GM21528 (cell line): ENCODE results near the gene EVI2A.
"Not testable (repeated sequence)": the region's sequence is repeated elsewhere in the genome, so short reads cannot be mapped to it uniquely, and the experiment has no call there.

ENCODE experiments used
- ATAC-seq: cut with Tn5 transposase; IDR thresholded peaks from one replicate; pipeline ENCODE4 v1.9.1; 2021; ENCODE audit warnings: mild to moderate bottlenecking, moderate library complexity; ENCODE audit not compliant: unreplicated experiment, low FRiP score

EVI2A gene

DNA sequence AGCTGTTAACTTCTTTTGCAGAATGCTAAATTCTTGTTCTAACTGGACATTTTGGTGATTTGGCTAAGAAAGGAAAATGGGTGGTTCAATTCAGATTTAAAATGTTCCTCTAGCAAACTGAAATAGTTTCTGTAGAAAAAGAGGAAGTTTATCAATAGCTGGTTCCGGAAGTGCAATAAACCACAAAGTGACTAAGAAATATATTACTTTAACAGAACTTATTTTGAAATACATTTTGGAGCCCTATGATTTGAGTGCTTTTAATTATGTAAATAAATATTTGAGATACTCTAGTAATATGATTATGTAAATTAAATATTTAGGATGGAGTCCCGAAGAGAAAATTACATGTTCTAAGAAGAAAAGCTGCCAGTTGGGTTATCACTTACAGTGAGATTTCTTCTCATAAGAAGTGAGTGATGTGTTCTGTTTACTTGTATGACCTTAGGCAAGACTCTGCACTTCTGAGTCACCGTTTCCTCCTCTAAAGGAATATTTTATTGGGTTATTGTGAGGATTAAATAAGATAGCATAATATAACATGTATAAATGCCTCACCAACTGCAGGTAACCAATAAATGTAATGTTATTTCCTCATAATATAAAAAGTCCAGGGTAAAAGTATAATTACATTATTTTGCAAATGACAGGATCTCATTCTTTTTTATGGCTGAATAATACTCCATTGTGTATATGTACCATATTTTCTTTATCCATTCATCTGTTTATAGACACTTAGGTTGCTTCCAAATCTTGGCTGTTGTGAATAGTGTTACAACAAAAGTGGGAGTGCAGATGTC lies 7.2 kb downstream of the EVI2A start, which contains the start of gene EVI2B:
EVI2B (minus strand) TSS at position 73 of the 800 bp plus-strand sequence. CDS start 8,445 bp downstream, outside the sequence.
- no peak for ATAC-seq

DNA sequence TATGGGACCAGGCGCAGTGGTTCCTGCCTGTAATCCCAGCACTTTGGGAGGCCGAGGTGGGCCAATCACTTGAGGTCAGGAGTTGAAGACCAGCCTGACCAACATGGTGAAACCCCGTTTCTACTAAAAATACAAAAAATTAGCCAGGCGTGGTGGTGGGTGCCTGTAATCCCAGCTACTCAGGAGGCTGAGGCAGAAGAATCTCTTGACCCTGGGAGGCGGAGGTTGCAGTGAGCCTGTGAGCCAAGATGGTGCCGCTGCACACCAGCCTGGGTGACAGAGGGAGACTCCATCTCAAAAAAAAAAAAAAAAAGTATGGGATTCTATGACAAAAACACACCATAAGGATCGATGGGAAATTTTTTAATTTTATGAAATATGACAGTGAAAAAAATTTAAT lies 9.2 kb downstream of the EVI2A start:
- not testable (repeated sequence) for ATAC-seq

DNA sequence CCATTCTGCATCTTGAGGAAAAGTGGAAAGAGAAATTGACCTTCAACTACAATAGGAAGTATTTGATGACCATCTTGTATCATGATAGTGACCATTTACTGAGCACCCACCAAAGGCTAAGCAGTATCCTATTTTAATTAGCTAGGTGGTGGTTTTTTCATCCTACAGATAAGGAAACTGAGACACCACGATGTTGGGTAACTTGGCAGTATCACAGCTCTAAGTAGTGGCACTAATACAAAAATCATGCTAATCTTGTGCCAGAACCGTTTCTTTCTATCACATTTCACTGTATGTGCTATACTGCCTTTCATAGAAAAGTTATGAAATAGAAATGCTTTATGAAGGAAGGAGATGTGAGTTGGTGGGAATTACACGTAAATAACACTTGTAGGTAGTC lies 9.9 kb downstream of the EVI2A start:
- ATAC-seq = no peak

DNA sequence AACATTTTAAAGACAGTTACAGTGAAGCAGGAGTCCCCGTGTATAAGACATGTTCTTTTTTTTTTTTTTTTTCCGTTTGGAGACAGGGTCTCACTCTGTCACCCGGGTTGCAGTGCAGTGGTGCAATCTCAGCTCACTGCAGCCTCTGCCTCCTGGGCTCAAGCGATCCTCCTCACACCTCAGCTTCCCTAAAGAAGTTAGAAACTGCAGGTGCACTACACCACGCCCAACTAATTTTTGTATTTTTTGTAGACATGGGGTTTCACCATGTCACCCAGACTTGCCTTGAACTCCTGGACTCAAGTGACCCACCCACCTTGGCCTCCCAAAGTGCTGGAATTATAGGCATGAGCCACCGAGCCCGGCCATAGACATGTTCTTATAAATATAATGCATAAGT lies 10.5 kb downstream of the EVI2A start:
- ATAC-seq = no peak

DNA sequence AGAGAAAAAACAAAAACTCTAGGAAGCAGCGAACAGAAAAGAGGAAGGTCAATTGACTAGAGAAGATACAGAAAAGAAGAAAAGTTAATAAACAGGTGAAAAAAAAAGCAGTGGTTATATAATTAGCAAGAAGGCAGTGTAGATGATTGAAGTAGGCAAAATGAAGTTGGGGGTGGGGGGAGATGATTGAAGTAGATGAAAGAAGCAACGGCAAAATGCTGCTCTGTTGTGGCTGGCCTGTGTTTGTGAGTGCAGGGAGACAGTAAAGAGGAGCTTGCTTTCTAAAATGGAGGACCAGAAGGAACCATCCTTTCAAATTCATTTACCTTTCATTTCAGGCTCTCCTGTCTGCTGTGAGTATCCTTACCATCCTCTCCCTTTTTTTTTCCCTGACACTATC lies 11.2 kb downstream of the EVI2A start:
- ATAC-seq = no peak

DNA sequence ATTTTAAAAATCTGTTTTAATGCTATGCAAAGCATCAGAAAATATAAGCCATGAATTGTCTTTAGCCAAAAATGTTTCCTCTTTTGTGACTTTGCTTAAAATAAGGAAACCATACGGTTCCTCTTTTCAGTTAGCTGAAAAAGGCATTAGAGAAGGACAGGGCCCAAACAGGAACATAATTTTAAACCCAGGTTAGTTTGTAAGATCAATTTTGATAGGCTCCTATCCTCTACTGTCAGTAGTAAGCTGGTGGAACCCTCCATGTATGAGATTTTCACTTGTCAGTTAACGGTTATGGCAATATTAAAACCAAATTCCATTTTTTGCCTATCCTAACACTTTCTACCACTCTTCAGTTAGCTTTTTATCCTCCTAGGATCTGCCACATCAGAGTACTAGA lies 11.9 kb downstream of the EVI2A start:
- ATAC-seq = no peak

DNA sequence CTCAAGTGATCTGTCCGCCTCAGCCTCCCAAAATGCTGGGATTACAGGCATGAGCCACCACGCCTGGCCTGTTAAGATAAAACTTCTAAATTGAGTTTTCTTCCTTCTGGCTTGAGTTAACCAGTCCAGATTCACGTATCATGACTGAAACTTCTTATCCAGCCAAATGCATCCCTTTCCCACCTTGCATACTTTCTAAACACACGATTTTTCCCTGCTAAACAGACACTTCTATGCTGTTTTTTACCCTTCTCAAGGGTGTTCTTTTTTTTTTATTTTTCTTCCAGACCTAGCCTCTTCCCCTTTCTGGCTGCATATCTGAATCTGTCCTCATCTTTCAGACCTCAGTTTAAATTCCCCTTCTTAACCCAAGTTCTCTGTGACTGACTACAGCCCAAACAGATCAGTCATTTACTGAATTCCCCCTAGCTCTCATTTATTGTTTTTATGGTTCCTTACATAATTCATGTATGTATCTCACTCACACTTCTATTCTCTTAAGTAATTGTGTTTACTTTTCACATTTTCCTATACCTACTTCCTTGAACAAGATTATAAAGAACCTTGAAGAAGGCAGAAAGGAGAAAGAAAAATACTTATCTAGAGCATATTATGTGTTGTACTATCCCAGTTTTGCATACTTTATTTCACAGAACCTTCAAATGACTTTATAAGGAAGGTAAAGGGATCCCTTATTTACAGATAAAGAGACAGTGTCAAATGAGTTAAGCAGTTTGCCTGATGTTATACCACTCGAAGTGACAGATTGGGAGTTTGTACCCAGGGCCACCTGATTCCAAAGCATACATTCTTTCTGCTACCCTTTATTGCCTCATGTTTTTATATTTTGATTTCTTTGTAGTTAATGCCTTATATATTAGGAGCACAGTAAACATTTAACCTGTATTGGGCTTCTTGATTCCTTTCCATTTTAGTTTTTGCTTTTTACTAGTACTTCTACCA lies 12.8 kb downstream of the EVI2A start:
- no peak for ATAC-seq

DNA sequence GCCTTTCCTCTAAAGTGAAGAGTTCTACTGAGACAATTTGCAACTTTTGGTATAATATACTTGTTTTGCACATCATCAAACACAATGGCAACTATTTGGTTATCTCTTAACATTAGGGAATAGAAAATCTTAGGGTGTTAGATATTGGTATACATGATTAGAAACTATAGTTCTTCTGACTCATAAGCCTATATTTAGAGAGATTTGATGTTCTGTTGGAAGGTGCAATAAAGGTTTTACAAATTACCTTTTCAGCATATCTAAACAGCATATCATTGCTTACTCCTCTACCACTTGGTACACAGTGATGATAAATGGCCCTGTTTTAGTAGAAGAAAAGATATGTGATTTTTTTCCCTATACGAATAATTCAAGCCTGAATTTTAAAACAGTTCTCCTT lies 13.8 kb downstream of the EVI2A start:
- no peak for ATAC-seq

DNA sequence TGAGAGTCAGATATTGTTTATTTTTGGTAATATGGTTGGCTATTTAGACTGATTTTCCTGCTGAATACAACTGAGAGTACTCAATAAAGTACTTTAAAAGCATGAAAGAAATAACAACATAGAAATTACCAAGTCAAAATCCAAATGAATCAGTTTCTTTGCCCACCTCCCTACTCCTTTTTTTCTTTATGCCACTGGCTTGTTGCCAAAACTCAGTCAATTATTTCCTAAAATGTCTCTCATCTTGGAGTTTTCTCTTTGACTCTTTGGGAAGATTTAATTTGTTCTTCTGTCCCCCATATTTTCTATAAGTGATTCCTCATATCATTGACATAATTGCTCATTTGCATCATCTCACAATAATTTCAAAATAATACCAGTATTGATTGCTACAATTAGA lies 21.8 kb downstream of the EVI2A start:
- ATAC-seq = no peak

DNA sequence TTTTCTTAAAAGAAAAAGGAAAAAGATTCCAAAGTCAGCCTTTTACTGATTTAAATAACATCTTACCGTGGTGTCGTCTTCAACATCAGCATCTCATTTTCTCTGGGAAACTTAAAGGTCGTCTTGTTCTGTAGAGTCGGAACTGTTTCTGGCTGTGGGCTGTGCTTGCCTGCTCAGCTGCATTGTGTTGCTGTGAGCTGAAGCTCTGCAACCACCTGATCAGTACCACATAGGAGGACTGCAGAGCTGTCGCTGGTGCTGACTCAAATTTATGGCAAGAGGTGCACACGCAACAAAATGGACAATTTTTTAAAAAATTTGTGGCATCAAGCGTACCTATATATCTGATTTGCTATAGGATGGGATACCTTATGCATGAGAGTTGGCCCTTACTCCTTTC lies 24.3 kb downstream of the EVI2A start, which contains the start of gene OMG:
OMG (minus strand) TSS at position 150 of the 400 bp plus-strand sequence. CDS start 908 bp downstream, outside the sequence.
- no peak for ATAC-seq

DNA sequence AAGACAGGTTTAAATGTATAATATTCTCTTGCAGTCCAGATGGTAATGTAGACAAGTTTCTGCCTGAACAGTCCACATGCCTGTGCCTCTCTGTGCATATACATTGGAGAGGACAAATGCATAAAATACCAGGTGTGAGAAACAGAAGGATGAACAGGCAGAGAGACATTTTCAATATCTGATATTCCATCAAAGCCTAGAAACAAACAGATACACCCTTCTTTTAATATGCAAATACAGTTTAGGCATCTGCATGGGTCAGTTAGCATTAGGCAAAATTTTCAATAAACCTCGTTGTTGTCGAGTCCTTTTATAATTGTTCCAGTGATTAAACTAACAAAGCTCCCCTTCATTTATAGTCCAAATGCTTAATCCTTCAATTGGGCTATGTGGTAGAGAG lies 25.3 kb downstream of the EVI2A start:
- no peak for ATAC-seq

DNA sequence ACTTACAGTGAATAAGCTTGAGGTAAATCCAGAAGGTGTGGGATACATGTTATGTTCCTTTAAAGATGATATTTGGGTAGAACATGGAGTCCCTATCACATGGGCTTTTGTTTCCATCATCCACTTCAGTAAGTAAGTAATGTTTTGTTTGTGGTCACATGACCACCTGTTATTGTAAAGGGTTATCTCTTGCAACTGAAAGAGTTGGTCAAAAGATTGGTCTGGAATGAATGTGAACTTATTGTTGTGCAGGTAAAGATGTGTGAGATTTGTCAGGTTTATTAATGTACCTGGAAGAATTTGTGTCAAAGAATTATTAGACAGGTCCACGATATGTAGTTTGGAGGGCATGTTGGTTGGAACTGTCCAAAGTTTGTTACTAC lies 25.9 kb downstream of the EVI2A start:
- ATAC-seq = no peak

DNA sequence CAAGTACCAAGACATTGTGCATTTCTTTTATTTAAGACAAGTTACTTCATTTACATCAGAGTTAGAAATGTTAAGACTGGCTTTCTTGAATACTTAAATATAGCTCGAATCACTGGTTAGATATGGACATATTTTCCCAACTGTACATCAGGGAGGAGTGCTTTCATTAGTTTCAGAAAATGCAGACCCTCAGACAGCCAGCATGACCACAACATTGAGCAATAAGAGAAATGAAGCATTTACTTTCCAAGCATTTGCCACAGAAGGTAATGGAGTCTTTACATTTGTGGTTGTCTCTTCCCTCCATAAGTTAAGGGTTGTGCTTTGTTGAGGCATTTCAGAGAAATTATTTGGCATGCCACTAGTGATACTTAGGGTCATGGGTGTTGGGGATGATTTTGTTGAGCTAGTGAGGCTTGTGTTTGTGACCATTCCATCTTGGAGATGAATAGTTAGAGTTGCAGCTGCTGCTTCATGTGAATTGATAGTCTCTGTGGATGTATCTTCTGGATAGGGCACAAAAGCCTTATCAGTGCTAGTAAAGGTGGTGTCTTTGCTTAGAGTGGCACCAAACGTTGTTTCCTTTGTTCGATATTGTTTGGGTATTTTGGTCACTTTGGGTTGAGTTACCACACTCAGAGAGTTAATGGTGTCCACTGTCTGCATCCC lies 26.5 kb downstream of the EVI2A start:
- no peak for ATAC-seq

DNA sequence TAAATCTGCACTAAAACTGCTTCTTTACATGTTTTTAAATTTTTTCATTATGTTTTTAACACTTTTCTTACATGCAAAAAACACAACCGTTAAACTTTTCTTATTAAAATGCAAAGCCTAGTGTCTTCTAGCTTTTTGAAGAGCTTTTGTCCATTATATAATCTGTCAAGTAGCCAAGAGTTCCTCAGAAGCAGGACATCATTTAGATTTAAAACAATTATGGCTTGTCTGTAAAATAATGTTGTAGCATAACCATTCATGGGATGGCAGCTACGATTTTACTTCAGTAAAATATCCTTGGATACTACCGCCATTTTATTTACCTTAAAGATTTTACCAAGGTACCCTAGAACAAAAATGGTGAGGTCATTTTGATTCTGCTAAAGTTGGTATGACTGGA lies 27.2 kb downstream of the EVI2A start:
- no peak for ATAC-seq

DNA sequence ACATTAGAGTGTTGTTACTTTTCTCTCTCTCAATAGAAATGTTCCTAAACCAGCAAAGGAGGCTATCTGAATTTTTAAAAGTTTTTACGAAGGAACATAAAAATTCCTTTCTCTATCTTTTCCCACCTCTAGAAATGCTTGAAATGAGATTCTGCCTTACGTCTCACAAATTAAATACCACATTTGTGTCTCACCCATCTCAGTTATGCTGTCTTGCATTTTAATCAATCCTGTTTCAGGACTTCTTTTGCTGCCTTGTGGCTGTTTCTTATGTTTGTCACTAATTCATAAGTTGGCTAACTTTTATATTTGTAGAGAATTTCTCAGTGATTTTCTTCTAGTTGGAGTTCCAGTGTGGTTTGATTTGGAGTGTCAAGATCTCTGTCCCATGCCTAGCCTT lies 27.8 kb downstream of the EVI2A start:
- ATAC-seq = no peak

DNA sequence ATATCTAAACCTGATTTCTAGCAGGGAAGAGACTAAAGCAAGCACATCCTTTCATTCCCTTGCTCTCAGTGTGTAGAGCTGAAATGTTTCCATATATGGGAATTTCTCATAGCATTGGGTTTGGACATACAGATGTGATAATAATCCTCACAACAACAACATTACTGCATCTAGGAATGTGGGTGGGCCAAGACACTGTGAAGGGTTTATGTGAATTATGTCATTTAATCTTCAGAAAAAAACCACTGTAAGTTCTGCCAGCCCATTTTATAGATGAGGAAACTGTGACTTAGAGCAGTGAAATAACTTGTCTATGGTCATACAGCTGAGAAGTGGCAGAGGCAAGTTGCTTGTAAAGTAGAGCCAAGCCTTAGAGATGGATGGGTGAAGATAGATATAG lies 29.6 kb downstream of the EVI2A start:
- ATAC-seq = no peak

DNA sequence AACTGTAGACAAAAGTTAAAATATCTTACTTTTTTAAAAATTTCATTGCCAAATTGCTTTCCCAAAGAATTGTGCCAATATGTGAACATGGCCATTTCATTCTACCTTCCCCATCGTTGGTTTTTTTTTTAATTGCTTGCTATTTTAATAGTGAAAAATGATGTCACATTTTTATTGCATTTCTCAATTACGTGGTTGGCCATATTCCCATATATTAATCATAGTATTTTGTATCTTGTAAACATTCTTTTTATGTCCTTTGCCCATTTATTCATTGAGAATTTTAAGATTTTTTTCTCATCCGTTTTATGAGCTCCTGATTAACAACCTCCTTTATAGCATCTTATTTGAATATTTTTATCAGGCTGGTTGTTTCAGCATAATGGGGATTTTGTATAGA lies 31.6 kb downstream of the EVI2A start:
- no peak for ATAC-seq

DNA sequence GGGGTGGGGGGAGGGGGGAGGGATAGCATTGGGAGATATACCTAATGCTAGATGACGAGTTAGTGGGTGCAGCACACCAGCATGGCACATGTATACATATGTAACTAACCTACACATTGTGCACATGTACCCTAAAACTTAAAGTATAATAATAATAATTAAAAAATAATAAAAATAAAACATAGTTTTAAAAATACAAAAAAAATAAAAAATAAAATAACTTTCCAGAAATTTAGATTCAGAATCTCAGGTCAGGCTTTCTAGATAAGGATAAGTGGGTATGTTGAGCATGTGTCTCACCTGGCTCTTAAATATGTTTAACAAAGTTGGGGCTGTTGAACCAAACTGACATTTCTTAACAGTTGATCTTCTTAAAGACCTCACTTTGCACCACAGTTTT lies 33.5 kb downstream of the EVI2A start:
- not testable (repeated sequence) for ATAC-seq

DNA sequence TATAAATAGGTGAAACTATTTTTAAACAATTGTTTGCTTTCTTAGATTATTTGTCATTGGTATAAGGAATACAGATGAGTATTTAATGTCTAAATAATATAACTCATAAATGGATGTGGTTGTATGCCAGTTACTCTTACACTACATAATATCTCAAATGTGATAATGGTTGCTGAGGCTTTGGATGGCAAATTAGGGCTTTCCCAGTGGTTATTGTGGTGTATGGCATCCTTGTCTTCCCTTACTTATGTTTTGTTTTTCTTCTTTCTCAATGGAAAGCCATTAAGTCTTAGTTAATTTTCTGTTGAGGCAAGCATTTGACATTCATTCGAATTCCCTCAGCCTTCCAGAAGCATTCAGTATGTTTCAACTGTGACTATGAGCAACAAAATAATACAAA lies 34.8 kb downstream of the EVI2A start:
- no peak for ATAC-seq

DNA sequence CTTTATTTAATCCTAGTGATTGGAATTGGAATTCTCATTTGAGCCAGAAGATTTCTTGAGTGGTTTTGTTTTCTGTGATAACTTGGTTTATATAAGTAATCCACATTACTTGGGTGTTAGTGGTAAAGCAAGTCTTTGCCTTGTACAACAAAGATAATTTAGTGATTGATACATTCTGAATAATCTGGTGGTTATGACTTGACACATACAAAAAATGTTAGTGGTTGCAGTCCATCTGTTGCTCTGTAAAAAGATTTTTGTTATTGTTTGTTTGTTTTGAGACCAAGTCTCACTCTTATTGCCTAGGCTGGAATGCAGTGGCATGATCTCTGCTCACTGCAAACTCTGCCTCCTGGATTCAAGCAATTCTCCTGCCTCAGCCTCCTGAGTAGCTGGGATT lies 37.6 kb downstream of the EVI2A start:
- no peak for ATAC-seq

DNA sequence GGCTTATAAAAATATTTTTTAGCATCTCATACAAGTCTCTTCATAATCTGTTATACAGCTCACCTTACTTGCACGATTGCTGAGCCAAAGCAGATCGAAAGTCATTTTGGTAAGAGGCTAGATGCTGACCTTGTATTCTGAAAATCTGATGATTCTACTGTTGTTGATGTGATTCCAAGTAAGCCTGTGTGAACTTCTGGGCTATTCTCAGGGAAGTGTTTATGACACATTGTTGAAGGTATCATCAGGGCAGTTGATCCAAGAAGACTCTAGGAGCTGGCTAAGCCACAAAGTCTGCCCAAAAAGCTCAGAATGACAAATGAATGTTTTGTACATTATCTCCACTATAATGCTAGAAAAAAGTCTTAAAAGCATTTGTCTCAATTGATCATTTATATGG lies 40.4 kb downstream of the EVI2A start:
- ATAC-seq = no peak
